Measurements from ENCODE around the gene GRK1. TPM values are rescaled to one million over a fixed set of nuclear protein-coding genes. Genes with fewer than 3 reads are reported as not detected.

The GRK1 gene
- polyA plus RNA-seq, 2 donors: not detected

DNA sequence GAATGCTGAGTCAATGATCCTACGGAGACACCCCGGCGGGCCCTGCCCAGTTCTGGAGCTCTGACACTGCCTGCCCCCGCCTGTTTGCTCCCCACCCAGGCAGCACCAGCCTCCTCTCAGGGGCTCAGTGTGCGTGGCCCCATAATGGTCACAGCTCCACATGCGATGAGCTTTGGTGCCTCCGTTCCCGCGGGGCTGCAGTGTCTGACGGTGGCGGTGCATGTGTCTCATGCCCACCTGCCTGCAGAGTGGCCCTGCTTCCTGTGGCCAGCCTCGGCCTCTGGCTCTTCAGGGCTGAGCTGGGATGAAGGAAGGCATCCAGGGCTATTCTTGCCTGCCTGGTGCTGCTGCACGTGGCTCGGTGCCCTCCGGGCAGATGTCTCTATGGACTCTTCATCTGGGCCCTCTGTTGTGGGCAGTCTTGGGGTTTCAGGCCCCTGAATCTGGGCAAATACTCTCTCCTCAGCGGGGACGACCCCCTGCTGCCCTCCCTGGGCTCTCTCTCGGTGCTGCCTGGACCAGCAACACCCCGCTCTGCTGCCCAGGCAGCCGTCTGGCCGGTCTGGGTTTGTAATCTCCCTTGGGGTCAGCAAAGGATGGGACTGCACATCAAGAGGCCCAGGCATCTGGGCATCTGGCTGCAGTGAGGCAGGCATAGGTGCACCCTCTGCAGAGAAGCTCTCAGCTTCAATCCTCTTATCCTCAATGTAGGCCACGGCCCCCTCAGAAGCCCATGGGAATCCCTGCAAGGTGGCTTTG lies 72.7 kb downstream of the GRK1 start:
- Histone ChIP-seq H3K36me3 (ENCODE audit: control insufficient read depth in 2 of 2, insufficient read depth in 2 of 2, low read length in 1 of 2) (no peaks in the 10 kb centered on the region), H3K4me1 (ENCODE audit: control insufficient read depth in 2 of 2, insufficient read depth in 2 of 2, low read length in 1 of 2) (no peaks in the 10 kb centered on the region), H3K27me3 (ENCODE audit: control insufficient read depth in 1 of 2, insufficient read depth in 2 of 2, low read length in 2 of 2) (no peaks in the 10 kb centered on the region), H3K4me3 (ENCODE audit: low read depth in 1 of 2, low read length in 2 of 2) (no peak overlapping the region), H3K27ac (ENCODE audit: low read depth in 2 of 2, low read length in 1 of 2) (no peak overlapping the region), H3K9me3 (ENCODE audit: control insufficient read depth in 2 of 2, insufficient read depth in 1 of 2, low read depth in 1 of 2, low read length in 1 of 2) (no peaks in the 10 kb centered on the region)
- 82 to 88% methylated on average over 22 of the region's 22 CpGs for WGBS, 2 donors

DNA sequence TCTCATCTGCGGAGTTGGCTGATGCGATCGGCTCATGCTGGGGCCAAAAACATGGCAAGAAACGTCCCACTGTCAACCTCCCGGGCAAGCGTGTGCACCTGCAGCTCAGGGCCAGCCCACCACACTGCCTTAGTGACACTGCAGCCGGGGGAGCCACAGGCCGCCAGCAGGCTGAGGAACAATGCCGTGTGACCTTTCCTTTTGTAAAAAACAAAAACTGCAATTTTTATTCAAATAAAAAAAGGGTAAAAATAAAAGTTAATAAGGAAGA lies 73.2 kb downstream of the GRK1 start:
- Histone ChIP-seq H3K27ac (ENCODE audit: low read depth in 2 of 2, low read length in 1 of 2) (no peak overlapping the region), H3K4me1 (ENCODE audit: control insufficient read depth in 2 of 2, insufficient read depth in 2 of 2, low read length in 1 of 2) (no peaks in the 10 kb centered on the region), H3K4me3 (ENCODE audit: low read depth in 1 of 2, low read length in 2 of 2) (no peak overlapping the region), H3K36me3 (ENCODE audit: control insufficient read depth in 2 of 2, insufficient read depth in 2 of 2, low read length in 1 of 2) (no peaks in the 10 kb centered on the region), H3K9me3 (ENCODE audit: control insufficient read depth in 2 of 2, insufficient read depth in 1 of 2, low read depth in 1 of 2, low read length in 1 of 2) (no peaks in the 10 kb centered on the region), H3K27me3 (ENCODE audit: control insufficient read depth in 1 of 2, insufficient read depth in 2 of 2, low read length in 2 of 2) (no peaks in the 10 kb centered on the region)
- 80 to 84% methylated on average over 9 of the region's 9 CpGs for WGBS, 2 donors

DNA sequence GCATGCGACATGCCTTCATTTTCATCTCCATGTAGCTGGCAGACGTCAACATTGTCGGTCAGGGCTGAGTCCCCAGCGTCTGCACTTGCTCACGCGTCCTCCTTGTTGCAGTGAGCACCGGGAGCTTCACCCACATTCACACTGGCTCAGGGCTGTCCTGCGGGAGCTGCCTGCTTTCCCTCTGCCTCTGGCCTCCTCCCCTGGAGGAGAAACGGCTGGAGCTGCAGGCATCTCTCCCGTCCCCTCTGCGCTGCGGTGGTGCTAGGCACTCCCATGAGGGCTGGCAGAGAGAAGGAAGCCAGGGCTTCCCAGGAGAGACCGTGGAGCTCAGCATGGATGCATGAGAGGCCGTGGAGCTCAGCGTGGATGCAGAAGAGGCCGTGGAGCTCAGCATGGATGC lies 73.6 kb downstream of the GRK1 start:
- no peaks in the 10 kb centered on the region for H3K4me1 ChIP-seq (ENCODE audit: control insufficient read depth in 2 of 2, insufficient read depth in 2 of 2, low read length in 1 of 2)
- no peaks in the 10 kb centered on the region for H3K27me3 ChIP-seq (ENCODE audit: control insufficient read depth in 1 of 2, insufficient read depth in 2 of 2, low read length in 2 of 2)
- no peaks in the 10 kb centered on the region for H3K36me3 ChIP-seq (ENCODE audit: control insufficient read depth in 2 of 2, insufficient read depth in 2 of 2, low read length in 1 of 2)
- no peaks in the 10 kb centered on the region for H3K9me3 ChIP-seq (ENCODE audit: control insufficient read depth in 2 of 2, insufficient read depth in 1 of 2, low read depth in 1 of 2, low read length in 1 of 2)
- no peak overlapping the region for H3K27ac ChIP-seq (ENCODE audit: low read depth in 2 of 2, low read length in 1 of 2)
- 84 to 86% methylated on average over 16 of the region's 16 CpGs for WGBS, 2 donors
- H3K4me3 ChIP-seq (ENCODE audit: low read depth in 1 of 2, low read length in 2 of 2): no peak overlapping the region

DNA sequence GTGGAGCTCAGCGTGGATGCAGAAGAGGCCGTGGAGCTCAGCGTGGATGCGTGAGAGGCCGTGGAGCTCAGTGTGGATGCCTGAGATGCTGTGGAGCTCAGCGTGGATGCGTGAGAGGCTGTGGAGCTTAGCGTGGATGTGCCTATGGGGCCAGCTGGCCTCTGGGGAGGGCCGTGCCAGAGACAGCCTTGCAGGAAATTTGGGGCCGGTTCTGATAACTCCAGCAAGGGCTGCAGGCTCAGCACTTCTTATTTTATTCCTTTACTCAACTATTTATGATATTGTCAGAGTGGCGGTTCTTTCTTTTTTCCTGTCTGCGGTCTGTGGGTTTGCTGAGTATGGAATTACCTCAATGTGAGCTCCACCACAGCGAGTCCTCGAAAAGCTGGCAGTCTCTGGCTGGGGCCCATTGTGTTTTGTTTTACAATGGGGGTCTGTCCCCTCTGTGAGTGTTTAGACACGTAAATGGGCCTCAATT lies 74.2 kb downstream of the GRK1 start:
- Histone ChIP-seq H3K36me3 (ENCODE audit: control insufficient read depth in 2 of 2, insufficient read depth in 2 of 2, low read length in 1 of 2) (no peaks in the 10 kb centered on the region), H3K9me3 (ENCODE audit: control insufficient read depth in 2 of 2, insufficient read depth in 1 of 2, low read depth in 1 of 2, low read length in 1 of 2) (no peaks in the 10 kb centered on the region), H3K4me1 (ENCODE audit: control insufficient read depth in 2 of 2, insufficient read depth in 2 of 2, low read length in 1 of 2) (no peaks in the 10 kb centered on the region), H3K27me3 (ENCODE audit: control insufficient read depth in 1 of 2, insufficient read depth in 2 of 2, low read length in 2 of 2) (no peaks in the 10 kb centered on the region), H3K27ac (ENCODE audit: low read depth in 2 of 2, low read length in 1 of 2) (no peak overlapping the region), H3K4me3 (ENCODE audit: low read depth in 1 of 2, low read length in 2 of 2) (no peak overlapping the region)
- 73 to 76% methylated on average over 15 of the region's 15 CpGs for WGBS, 2 donors

DNA sequence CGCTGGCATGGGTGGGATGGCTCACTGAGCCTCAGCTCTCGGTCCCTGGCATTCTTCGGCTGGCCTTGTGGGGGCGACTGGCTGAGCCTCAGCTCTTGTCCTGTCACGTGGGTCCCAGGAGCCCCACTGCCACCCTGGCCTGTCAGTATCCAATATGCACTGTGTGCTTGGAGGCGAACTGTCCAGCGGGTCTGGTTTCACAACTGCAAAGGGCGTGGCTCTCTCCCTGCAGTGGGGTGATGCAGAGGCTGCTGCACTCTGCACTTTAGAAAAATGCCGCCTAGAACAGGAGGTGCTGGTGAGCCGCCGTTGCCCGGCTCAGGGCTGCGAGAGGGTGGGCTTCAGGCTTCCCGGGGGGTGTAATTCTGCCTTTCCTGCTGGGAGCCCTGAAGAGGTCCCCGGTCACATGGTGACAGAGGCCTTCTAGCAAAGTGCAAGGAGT lies 75.0 kb downstream of the GRK1 start:
- Histone ChIP-seq H3K36me3 (ENCODE audit: control insufficient read depth in 2 of 2, insufficient read depth in 2 of 2, low read length in 1 of 2) (no peaks in the 10 kb centered on the region), H3K27ac (ENCODE audit: low read depth in 2 of 2, low read length in 1 of 2) (no peak overlapping the region), H3K27me3 (ENCODE audit: control insufficient read depth in 1 of 2, insufficient read depth in 2 of 2, low read length in 2 of 2) (no peaks in the 10 kb centered on the region), H3K4me3 (ENCODE audit: low read depth in 1 of 2, low read length in 2 of 2) (no peak overlapping the region), H3K9me3 (ENCODE audit: control insufficient read depth in 2 of 2, insufficient read depth in 1 of 2, low read depth in 1 of 2, low read length in 1 of 2) (no peaks in the 10 kb centered on the region), H3K4me1 (ENCODE audit: control insufficient read depth in 2 of 2, insufficient read depth in 2 of 2, low read length in 1 of 2) (no peaks in the 10 kb centered on the region)
- WGBS, 2 donors: 25 to 28% methylated on average over 15 of the region's 15 CpGs

DNA sequence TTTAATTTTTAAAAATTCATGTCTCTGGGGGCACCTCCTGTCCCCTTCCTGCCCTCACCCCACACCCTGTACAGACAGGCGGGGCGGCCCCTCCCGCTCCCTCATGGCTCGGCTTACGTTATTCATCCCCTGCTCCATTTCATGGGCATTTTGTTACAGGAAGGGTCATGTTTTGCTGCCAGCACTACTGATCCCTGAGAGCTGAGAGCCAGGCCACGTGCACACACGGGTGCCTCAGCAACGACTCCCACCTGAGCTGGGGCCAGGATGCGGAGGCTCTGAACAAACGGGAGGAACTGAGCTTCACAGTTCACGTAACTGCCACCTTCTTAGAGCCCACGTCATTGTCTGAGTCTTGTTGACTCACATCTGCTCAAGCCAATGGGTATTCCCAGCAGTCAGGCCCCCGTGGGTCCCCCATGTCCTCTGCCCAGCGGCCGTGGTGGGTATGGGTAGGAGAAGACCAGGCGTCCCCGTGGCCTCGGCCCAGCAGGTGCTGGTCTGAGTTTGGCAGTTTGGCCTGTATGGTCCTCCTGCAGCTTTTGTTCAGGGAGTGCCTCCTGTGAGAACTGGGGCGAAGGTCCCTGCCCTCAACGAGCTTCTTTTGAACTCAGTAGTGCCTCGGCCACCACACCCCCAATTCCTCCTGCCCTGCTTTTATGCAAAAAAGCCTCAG lies 75.6 kb downstream of the GRK1 start:
- Histone ChIP-seq H3K9me3 (ENCODE audit: control insufficient read depth in 2 of 2, insufficient read depth in 1 of 2, low read depth in 1 of 2, low read length in 1 of 2) (no peaks in the 10 kb centered on the region), H3K27me3 (ENCODE audit: control insufficient read depth in 1 of 2, insufficient read depth in 2 of 2, low read length in 2 of 2) (no peaks in the 10 kb centered on the region), H3K4me1 (ENCODE audit: control insufficient read depth in 2 of 2, insufficient read depth in 2 of 2, low read length in 1 of 2) (no peaks in the 10 kb centered on the region), H3K27ac (ENCODE audit: low read depth in 2 of 2, low read length in 1 of 2) (no peak overlapping the region), H3K36me3 (ENCODE audit: control insufficient read depth in 2 of 2, insufficient read depth in 2 of 2, low read length in 1 of 2) (no peaks in the 10 kb centered on the region), H3K4me3 (ENCODE audit: low read depth in 1 of 2, low read length in 2 of 2) (no peak overlapping the region)
- WGBS, 2 donors: 59 to 61% methylated on average over 21 of the region's 21 CpGs

DNA sequence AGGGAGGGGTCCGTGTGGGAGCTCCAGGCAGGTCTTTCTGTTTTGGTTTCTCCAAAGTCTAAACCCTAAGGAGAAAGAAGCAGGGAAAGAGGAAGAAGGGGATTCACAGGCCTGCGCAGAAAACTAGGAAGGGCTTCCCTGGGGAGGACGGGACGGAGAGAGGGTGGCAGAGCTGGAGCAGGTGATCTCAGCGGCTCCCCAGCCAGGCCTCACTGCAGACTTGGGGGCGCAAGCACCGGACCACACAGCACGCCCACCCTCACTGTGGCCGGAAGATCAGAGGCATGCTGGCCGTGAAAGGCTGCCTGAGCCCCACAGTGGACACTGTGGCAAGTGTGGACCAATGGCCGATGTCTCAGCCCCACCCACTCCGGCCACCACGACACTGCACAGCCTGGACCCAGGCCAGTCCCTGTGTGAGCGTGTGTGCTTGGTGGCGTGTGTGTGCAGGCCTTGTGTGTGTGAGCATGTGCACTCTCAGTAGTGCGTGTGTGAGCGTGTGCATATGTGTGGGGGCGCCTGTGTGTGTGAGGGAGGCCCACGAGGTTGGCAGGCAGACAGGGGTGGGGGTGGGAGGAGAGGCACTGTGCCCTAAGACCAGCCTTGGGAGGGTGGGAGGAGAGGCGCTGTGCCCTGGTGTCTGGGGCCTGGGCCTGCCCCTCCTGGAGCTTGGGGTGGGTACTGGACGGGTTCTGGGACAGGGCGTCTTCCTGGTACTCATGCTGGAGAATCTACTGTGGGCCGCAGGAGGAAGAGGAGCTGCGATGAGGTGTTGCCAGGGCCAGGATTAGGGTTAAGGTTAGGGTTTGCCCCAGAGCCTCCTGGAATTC lies 76.6 kb downstream of the GRK1 start:
- H3K36me3 ChIP-seq (ENCODE audit: control insufficient read depth in 2 of 2, insufficient read depth in 2 of 2, low read length in 1 of 2): no peaks in the 10 kb centered on the region
- no peak overlapping the region for H3K4me3 ChIP-seq (ENCODE audit: low read depth in 1 of 2, low read length in 2 of 2)
- no peak overlapping the region for H3K27ac ChIP-seq (ENCODE audit: low read depth in 2 of 2, low read length in 1 of 2)
- no peaks in the 10 kb centered on the region for H3K27me3 ChIP-seq (ENCODE audit: control insufficient read depth in 1 of 2, insufficient read depth in 2 of 2, low read length in 2 of 2)
- 87 to 88% methylated on average over 23 to 24 of the region's 24 CpGs for WGBS, 2 donors
- no peaks in the 10 kb centered on the region for H3K9me3 ChIP-seq (ENCODE audit: control insufficient read depth in 2 of 2, insufficient read depth in 1 of 2, low read depth in 1 of 2, low read length in 1 of 2)
- no peaks in the 10 kb centered on the region for H3K4me1 ChIP-seq (ENCODE audit: control insufficient read depth in 2 of 2, insufficient read depth in 2 of 2, low read length in 1 of 2)

DNA sequence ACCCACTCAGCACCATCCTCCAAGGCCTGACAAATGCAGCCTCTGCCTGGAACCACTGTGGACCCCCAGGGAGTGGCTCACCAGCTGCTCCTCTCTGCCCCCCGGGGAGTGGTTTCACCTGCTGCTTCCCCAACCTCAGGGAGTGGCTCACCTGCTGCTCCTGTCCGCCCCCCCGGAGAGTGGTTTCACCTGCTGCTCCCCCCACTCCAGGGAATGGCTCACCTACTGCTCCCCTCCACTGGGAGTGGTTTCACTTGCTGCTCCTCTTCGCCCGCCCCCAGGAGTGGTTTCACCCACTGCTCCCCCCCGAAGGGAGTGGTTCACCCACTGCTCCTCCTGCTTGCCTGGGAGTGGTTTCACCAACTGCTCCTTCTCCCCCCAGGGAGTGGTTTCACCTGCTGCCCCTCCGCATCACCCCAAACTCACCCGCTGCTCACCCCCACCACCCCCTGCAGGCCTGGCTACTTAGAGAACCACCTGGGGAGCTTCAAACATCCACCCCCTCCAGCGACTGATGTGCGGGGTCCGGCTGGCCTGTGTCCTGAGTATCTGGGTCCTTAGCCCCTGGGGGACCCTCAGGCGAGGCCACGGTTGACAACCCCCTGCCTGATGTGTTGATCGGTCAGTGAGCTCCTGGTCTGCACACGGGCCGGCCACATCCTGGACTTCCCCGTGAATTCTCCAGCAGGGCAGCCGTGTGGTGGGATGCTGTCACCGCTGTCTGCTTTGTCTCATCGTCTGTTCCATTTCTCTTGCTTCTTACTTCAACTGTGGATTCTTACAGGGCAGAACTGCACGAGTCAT lies 77.4 kb downstream of the GRK1 start:
- peaks cover 0 to 4% of the 10 kb centered on the region in 2 donors for H3K9me3 ChIP-seq (ENCODE audit: control insufficient read depth in 2 of 2, insufficient read depth in 1 of 2, low read depth in 1 of 2, low read length in 1 of 2)
- H3K4me3 ChIP-seq (ENCODE audit: low read depth in 1 of 2, low read length in 2 of 2): no peak overlapping the region
- H3K36me3 ChIP-seq (ENCODE audit: control insufficient read depth in 2 of 2, insufficient read depth in 2 of 2, low read length in 1 of 2): no peaks in the 10 kb centered on the region
- H3K27me3 ChIP-seq (ENCODE audit: control insufficient read depth in 1 of 2, insufficient read depth in 2 of 2, low read length in 2 of 2): no peaks in the 10 kb centered on the region
- H3K27ac ChIP-seq (ENCODE audit: low read depth in 2 of 2, low read length in 1 of 2): no peak overlapping the region
- 74 to 79% methylated on average over 21 of the region's 21 CpGs for WGBS, 2 donors
- no peaks in the 10 kb centered on the region for H3K4me1 ChIP-seq (ENCODE audit: control insufficient read depth in 2 of 2, insufficient read depth in 2 of 2, low read length in 1 of 2)

DNA sequence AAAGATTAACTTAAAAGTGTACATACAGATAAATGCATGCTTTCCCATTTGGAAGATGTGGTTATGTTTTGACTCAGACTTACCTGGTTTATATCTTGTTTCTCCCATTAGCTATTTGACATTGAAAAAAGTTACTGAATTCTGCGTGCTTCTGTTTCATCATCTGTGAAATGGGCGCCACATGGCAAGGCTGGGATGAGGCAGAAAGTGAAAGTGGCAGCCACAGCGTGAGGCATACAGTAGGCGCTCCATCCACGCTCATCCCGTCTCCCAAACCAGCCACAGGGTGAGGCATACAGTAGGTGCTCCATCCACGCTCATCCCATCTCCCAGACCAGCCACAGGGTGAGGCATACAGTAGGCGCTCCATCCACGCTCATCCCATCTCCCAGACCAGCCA lies 78.0 kb downstream of the GRK1 start:
- WGBS, 2 donors: 91 to 94% methylated on average over 7 to 9 of the region's 9 CpGs
- H3K27ac ChIP-seq (ENCODE audit: low read depth in 2 of 2, low read length in 1 of 2): no peak overlapping the region
- no peaks in the 10 kb centered on the region for H3K27me3 ChIP-seq (ENCODE audit: control insufficient read depth in 1 of 2, insufficient read depth in 2 of 2, low read length in 2 of 2)
- peaks cover 0 to 4% of the 10 kb centered on the region in 2 donors for H3K9me3 ChIP-seq (ENCODE audit: control insufficient read depth in 2 of 2, insufficient read depth in 1 of 2, low read depth in 1 of 2, low read length in 1 of 2)
- no peak overlapping the region for H3K4me3 ChIP-seq (ENCODE audit: low read depth in 1 of 2, low read length in 2 of 2)
- H3K4me1 ChIP-seq (ENCODE audit: control insufficient read depth in 2 of 2, insufficient read depth in 2 of 2, low read length in 1 of 2): no peaks in the 10 kb centered on the region
- no peaks in the 10 kb centered on the region for H3K36me3 ChIP-seq (ENCODE audit: control insufficient read depth in 2 of 2, insufficient read depth in 2 of 2, low read length in 1 of 2)
